GM18499 (cell line): ENCODE data around the gene POU4F1.

ENCODE experiments used
- ATAC-seq: cut with Tn5 transposase; IDR thresholded peaks from one replicate; pipeline ENCODE4 v1.9.1; 2021; ENCODE audit warnings: moderate number of reproducible peaks; ENCODE audit not compliant: insufficient read depth, unreplicated experiment

POU4F1 gene

DNA sequence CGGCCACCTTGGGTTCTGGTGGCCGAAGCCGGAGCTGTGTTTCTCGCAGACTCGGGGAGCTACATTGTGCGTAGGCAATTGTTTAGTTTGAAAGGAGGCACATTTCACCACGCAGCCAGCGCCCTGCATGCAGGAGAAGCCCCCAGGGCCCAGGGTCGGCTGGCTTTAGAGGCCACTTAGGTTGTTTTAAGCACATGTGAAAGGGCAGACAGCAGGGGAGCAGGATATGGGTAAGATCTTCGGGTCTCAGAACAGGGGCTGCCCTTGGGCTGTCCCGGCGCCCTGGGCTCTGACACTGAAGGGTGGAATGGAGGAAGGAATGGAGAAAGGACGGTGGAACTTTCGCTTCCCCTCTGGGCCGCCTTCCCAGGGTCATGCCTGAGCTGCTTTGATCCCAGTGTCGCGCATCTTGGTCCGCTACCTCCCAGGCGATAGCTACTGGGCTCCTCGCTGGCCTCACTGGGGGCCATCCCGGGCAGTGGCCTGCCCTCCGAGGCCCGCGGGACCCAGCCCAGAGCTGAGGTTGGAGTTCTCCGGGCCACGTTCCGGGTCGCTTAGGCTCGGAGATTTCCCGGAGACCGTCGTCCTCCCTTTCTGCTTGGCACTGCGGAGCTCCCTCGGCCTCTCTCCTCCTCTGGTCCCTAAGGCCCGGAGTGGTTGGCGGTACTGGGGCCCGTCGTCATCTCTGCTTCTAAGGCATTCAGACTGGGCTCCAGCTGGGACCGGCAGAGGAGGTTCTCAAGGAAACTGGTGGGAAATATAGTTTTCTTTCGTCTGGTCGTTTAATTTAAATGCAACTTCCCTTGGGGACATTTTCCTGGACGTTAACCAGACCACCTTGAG is 4.3 kb upstream of the POU4F1 start:
- ATAC-seq, result no peak

DNA sequence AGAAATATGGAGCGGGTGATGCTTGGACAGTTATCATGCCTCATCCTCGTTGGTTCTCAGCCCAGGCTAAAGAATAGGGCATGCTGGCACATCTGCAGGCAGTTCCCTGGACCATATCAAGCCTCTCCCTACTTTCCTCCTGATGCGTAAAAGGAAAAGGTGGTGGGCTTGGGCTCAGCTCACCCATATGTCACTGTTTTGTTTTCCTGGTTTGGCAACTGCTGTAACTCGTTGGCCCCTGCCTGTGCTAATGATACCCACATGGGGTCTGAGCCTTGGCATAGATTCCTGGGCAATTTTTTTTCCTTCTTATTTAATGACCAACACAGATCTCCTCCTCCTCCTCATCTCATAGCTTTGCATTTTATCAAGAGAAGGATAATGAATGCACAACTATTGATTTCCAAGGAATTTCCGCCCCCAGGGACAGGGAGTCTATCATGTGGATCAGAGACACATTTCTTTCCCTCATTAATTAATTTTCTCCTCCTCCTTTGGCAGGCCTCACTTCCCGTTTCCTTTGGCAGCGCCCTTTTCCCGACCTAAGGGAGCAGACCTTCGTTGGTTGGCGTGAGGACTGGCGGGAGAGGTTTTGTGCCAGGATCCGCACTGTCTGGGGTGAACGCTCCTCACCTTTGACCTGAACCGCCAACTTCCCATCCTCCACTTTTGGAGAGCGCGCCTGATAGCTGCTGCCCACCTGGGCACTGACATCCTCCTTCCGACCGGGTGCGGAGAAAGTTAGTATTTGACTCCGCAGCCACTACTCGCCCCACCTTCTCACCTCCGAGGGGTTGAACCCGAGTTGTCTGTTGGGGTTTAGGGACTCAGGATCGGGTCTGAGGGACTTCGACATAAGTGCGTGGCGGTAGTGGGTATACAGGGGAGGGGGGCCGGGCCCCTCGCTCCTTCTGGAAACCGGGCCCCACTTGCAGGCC is 3.4 kb upstream of the POU4F1 start:
- ATAC-seq, result no peak

- no peak for ATAC-seq
These were observed 1.6 kb upstream of the POU4F1 start for GRCh38 chr13:78604782-78605611.

DNA sequence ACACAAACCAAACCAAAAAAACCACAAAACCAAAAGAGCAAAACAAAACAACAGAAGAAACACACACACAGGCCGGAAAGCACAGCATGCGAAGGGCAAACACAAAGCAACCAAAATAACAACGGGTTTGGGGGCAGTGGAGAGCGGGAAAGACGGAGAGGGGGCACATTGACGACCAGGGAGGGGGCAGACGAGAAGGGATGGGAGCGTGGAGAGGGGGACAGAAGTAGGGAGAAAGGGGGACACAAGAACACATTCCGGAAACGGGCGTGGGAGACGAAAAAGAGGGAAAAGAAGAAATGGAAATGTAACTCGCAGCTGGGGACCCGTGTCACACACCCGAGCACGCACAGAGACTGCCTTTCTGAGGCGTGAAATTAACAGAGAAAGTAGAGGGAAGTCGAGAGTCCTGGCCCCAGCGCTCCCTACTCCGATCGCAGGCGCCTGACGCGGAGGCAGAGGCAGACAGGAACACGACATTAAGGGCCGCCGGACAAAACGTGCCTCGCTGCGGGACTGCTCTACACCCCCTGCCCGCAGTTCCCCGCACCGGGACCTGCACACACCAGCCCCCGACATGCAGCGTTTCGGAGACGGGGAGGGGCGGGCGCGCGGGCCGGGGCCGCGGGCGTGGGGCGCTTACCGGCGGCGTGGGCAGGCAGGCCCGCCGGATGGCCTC is 652 bp downstream of the POU4F1 start:
- no peak for ATAC-seq

GRCh38 chr13:78601874-78602560 is 1.3 kb downstream of the POU4F1 start:
- ATAC-seq, result no peak

DNA sequence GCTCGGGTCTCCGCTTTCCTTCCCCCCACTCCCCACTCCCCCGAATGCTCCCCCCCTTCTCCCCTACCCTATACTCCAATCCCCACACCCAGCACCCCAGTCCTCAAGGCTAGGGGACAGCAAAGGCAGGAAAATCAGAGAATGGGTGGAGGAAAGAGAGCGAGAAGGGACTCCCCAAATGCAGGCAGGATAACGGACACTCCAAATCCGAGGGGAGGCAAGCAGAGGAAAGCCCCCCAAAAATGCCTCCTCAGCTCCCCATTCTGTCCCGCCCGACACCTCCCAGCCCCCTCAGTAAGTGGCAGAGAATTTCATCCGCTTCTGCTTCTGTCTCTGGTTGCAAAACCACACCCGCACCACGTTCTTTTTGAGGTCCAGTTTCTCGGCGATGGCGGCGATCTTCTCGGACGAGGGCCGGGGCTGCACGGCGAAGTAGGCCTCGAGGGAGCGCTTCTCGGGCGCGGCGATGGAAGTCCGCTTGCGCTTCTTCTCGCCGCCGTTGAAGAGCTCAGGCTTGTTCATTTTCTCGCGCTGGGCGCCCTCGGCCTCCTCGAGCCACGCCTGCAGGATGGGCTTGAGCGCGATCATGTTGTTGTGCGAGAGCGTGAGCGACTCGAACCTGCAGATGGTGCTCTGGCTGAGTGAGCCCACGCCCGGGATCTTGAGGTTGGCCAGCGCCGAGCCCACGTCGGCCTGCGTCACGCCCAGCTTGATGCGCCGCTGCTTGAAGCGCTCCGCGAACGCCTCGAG is 2.1 kb downstream of the POU4F1 start:
- ATAC-seq, result no peak

DNA sequence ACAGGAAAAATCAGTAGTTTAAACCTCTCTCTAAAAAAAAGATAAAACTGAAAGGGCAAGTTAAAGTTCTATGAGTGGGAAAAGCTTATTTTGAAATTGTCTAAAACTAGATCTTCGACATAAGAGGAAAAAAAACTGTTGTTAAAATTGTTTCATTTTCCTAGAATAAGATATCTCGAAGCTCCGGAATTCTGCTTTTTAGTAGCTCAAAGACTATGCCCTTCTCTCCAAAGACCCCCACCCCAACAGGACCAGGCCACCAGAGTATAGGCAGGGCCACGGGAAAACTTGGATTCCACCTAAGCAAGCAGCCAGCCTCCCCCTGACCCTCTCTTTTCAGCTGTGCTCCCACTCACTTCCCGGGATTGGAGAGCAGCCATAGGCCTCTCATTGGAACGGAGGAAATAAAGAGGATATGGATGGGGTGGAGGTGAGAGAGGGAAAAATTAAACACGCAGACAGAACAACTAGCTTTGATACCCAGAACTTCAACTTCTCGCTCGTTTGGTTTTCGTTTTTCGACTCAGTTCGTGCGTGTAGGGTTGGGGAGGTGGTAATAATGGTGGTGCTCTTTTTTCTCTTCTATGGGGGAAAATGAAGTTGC is 3.0 kb downstream of the POU4F1 start:
- ATAC-seq, result no peak

DNA sequence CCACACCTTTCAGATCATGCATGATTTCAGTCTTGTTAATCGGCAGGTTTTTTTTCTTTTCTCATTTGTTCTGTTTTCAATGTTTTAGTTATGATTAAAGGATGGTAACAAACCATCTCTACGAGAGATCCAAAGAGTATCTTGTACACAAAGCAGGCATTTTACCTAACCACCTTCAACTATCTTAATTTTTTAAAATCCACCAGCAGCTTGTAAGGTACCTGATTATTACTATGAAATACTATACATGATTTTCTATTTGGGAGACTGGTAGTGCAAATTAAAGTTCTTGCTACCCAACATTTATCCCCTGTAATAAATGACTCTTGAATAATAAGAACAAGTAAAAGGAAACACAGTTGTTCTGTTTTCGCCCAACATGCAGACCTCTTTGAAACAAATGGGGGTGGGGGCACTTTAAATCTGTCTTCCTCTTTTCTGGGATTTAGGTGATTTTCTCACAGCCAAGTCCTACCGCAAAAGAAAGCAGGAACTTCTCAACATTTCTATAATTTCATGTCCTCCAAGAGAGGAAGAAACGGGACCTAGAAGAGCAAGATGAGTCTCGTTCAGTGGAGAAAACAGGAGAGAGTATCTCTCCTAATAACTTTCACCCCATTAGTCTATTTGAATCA is 3.6 kb downstream of the POU4F1 start:
- no peak for ATAC-seq

DNA sequence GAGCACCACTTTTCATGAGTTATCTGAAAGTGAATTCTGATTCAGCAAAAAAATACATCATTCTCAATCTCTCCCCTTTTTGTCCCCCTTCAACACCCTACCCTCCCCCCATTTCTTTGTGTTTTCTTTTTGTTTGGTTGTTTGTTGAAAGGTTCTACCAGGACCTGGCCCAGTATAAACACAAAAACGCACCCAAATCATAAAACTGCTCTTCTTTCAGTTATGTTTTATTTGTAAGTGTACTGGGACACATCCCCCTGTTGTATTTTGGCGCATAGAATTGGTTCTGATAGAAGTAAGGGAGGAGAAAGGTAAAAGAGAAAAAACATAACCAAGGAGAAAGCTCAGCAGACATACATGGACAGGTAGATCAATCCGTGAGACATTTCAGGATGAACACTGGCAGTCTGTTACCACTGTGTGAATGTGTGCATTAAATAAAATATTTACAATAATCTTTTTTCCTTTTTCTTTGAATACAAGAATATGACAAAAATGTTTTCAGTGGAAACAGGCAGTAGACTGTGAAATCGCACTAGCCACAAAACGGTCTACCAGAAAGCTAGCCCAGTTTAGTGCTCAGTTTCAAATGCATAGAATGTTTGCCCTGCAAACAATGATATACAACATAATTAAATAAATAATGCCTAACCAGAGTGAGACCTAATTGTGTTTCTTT is 4.2 kb downstream of the POU4F1 start:
- no peak for ATAC-seq

DNA sequence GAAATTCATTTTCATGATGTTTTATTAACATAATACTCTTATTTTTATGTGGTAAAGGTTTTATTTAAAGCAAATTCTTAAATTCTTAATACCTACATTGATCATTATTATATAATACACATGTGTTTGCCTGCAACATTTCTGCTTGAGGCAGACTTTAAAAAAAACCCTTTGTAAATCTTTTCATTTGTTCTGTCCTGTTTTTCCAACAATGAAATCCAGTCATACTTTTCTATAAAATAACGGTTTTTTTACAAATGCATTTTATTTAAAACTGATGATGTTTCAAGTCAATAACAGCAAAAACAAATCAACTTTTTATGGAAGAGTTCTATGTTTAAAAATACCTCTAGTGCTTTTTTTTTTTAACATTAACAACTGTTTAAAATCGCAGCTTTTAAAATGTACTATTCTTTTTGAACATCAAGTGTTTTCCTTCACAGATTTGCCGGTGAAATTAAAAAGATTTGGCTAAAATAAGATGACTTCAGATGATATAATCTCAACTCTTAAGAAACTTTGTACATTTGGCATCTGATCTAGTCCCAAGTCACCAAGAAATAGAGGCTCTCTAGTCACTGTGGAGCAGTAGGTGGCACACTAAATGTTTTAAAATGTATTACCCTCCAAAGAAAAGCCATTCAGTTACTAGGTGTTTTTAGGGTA is 5.1 kb downstream of the POU4F1 start:
- ATAC-seq, result no peak

- no peak for ATAC-seq
These were observed 5.8 kb downstream of the POU4F1 start for GRCh38 chr13:78597602-78597932.

DNA sequence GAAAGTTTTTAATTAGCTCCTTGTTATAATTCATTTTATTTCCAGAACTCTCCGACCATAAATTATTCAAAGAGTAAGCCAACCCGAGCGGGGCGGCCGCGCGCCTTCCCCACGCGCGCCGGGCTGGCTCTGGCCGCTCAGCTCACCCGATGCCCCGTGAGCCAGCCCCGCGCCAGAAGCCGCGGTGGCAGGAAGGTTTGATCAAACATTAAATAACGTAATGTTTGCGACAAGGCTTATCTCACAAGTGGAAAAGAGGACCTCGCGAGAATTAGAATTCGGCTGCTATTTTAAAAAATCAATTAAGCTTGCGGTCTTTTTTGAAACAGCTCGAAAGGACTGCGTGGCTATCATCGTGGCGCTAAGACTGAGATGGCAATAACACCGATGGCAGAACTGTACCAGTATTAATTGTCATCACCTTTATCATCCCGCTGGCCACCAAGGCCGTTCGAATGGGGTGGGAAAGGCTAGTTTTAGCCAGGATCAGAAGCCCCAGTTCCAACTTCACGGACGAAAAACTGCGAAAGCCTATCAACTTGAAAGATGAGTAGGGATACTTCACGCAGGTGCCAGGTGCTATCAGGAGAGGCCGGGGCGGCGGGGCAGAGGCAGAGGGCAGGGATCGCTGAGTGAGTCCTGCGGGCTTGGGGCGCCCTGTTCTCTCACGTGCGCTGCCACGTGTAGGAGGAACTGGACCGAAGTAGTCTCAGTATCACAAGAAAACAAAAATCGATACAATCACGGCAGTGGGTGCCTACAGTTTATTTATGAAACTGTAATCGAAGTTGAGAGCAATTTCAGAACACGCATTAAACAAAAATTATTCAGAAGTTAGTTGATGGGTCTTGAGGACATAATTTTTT is 6.4 kb downstream of the POU4F1 start:
- no peak for ATAC-seq

DNA sequence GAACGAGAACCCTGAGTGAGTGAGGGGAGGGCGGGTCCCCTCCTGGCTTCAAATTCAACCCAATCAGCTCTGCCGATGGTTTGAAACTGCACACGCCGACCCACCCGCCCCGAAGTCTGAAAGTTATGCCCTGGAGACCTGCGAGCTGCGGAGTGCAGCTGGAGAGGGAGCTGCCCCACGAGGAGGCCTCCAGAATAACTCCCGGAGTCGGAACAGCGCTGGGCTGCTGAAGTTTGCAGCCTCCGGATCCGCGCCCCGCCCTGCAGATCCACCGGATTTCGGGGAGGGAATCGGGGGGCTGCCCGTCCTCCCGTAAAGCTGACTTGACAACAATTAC is 7.0 kb downstream of the POU4F1 start:
- no peak for ATAC-seq

DNA sequence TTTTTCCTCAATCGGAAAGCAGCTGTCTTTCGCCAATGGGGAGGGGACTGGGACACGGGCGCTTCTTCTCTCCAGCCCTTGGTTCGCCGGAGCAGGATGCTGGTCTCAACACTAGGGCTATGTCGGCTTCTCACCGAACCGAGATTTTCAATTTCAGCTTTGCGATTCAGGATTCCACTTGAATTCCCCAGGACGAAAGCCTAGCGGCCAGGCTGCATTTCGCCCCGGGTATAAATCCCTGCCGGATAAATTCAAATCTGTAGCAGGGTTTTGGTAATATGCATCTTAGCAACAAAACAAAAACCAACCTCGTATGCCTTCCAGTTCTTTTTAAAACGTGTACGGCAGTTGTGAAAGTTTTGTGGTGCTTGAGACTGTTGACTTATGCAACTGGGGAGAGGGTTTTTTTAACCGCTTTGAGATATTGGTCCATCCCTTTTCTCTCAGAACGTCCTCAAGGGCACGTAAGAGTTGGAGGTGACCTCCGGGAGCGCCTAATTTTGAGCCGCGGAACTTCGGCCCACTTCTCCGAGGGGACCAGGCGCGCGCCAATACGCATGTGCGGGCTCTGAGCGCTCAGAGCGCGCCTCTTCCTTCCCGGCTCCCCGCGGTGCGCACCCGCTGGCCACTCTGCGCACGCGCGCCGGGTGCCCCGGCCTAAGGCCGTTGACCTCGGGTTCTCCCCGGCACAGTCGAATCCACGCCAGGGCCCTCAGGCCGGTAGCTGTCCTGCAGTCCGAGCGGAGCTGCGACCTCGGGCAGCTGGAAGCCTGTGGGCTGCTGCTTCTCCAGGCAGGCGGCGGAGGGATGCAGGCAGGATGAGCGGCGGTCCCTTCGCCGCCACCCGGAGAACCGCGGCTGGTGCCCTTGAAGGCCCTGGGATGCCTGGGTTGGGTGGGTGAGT is 7.6 kb downstream of the POU4F1 start:
- ATAC-seq, result no peak

DNA sequence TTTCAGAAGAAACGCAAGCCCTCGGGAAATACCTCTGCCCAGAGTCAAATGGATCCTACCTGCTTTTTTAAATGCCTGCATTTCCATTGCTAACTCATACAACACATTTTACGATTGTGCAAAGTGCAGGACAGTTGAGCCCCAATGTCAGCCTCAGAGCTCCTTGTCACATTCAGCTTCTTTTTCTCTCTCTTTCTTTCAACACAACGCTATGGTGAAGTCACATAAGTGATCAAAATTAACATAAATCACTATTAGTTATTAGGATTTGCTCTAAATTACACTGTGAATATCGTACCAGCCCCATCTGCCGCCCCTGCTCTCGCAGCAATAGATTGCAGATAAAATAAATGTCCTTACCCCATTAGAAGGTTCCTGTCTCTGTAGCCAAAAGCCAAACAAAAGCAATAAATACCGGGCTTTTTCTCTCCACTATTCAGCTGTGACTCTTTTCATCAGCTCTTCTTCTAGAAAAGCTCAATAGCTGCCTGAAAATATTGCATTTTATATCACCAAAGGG is 8.8 kb downstream of the POU4F1 start:
- ATAC-seq, result no peak
